LNCaP clone FGC (cell line): ENCODE measurements around the gene PTGER1.

Experiments
- DNase-seq: peaks from one replicate; pipeline ENCODE4 v3.0.0-alpha.2; 2011; ENCODE audit warnings: low read depth
- H3K4me3 ChIP-seq: 2 replicates; pipeline ENCODE4 v1.5.1; 2011; ENCODE audit warnings: mild to moderate bottlenecking, low read depth, low read length, control low read depth
- TF ChIP-seq, protein P1 (sequence below): IDR thresholded peaks from 2 replicates; pipeline ENCODE4 v1.5.1; 2012; ENCODE audit warnings: mild to moderate bottlenecking; ENCODE audit not compliant: control insufficient read depth, insufficient read depth; ENCODE audit errors: extremely low read depth

PTGER1 gene

DNA sequence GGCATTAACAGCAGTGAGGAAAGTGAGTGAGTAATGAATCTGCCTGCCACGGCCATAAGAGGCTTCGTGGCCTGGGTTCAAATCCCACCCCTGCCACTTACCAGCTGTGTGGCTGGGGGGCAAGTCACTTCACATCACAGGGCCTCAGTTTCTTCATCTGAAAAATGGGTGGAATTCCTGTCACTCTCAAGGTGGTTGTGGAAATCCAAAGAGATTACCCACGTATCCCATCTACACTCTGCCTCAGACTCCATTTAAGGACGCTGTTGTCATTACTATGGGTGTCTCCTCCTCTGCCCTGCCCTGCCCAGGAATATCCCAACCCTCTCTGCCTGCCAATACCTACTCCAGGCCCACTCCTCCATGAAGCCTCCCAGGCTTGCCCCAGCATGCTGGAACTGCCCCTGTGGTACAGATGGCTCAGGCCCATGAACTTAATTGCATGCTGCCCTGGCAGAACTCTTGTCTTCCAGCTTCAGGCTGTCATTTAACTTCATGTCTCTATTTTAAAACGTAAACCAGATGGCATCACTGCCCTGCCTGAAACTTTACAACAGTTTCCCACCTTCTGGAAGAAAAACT, 17.7 kb upstream of the PTGER1 start:
- H3K4me3 ChIP-seq = no peak overlapping the region
- no peak for DNase-seq
- TF ChIP-seq, protein P1, sequence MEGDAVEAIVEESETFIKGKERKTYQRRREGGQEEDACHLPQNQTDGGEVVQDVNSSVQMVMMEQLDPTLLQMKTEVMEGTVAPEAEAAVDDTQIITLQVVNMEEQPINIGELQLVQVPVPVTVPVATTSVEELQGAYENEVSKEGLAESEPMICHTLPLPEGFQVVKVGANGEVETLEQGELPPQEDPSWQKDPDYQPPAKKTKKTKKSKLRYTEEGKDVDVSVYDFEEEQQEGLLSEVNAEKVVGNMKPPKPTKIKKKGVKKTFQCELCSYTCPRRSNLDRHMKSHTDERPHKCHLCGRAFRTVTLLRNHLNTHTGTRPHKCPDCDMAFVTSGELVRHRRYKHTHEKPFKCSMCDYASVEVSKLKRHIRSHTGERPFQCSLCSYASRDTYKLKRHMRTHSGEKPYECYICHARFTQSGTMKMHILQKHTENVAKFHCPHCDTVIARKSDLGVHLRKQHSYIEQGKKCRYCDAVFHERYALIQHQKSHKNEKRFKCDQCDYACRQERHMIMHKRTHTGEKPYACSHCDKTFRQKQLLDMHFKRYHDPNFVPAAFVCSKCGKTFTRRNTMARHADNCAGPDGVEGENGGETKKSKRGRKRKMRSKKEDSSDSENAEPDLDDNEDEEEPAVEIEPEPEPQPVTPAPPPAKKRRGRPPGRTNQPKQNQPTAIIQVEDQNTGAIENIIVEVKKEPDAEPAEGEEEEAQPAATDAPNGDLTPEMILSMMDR = no peak

DNA sequence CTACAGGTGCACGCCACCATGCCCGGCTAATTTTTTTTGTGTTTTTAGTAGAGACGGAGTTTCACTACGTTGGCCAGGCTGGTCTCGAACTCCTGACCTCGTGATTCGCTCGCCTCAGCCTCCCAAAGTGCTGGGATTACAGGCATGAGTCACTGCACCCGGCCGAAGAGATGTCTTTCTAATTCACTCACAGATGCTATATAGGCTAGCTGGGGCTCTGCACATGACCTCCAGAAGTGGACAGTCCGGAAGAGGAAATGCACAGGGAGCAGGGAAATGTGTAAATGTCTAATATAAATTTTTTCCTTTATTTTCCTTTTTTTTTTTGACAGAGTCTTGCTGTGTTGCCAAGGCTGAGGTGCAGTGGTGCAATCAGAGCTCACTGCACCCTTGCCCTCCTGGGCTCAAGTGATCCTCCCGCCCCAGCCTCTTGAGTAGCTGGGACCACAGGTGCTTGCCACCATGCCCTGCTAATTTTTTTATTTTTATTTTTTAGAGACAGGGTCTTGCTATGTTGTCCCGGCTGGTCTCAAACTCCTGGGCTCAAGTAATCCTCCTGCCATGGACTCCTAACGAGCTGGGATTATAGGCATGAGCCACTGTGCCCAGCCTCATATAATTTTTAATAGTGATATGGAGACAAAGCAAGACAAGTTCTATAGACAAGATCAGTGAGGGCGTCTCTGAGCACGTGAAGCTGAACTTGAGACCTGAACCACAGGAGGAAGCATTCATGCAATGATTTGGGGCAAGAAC, 12.4 kb upstream of the PTGER1 start:
- DNase-seq = no peak

DNA sequence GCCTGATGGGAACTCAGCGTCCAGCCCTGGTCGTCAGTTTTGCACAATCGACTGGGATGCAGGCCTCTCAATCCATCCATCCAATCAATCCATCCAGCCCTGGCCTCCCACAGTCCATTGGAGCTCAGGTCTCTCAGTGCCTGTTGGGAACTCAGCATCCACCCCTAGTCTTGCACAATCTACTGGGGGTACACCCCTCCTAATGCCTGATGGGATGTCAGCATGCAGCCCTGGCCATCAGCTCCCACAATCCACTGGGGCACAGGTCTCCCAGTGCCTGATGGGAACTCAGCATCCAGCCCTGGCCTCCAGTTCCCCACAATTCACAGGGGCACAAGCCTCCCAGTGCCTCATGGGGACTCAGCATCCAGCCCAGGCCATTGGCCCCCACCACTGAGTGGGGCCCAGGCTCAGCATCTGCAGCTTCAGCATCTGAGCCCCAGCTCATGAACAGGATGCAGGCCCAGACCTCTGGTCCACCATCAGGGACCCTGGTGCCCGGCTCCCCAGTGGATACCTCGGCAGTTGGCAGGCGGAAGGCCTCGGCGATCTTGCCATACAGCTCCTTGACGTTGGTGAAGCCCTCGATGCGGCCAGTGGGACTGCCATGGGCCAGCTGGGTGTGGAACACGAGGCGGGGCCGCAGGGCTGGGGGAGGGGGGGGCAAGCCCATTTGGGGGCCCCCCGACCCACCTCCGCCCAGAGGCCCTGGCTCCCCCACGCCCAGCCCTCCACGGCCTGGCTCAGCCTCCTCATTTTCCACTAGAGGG, 7.2 kb upstream of the PTGER1 start:
- DNase-seq = no peak
- TF ChIP-seq, protein P1 = no peak
- no peak overlapping the region for H3K4me3 ChIP-seq

More for the DNA sequence above, 12.4 kb upstream of the PTGER1 start:
- TF ChIP-seq, protein P1 = no peak
- no peak overlapping the region for H3K4me3 ChIP-seq

DNA sequence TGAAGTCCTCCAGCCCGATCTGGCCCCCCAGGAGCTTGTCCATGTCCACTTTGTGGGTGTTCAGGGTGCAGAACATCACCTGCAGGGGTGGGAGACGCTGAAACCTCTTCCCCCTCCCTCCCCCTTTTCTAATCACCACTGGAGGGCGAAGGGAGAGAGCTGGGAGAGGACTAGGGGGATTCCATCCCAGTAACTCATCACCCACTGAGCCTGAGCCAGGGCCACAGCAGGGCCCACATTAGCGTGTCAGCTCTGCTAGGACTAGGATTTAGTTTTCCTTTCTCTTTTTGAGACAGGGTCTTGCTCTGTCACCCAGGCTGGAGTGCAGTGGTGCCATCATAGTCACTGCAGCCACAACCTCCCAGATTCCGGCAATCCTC, 5.5 kb upstream of the PTGER1 start:
- H3K4me3 ChIP-seq = no peak overlapping the region
- no peak for DNase-seq
- TF ChIP-seq, protein P1 = no peak

DNA sequence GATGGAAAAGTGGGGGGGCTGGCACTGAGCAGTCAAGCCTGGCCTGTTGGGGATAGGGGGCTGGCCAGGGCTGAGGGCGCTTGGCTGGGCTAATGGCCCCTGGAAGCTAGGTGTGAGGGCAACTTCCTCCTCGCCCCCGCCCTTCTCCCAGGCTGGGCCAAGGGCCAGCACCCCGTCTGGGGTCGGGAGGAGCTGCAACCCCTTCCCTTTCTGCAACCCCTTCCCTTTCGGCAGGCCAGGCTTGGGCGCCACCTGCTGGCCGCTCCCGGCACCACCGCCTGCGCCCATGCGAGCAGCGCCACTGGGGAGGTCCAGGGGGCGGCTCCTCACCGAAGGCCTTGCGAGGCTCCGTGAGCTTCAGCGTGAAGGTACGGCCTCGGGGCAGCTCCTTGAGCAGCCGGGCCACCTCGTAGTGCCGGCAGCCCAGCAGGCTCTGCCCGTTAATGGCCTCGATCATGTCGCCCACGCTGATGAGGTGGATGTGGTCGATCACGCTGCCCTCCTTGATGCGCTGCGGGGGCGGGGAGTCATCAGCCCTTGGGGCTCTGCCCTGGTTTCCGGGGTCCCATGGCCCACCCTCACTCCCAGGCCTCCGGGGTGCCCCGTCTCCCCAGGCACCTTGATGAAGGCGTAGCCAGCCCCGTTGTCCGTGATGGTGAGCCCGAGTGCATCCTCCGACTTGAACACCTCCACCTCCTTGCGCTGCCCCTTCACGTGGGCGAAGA, 5.0 kb upstream of the PTGER1 start:
- no peak for DNase-seq
- H3K4me3 ChIP-seq = no peak overlapping the region
- TF ChIP-seq, protein P1 = peak; percentile 80

DNA sequence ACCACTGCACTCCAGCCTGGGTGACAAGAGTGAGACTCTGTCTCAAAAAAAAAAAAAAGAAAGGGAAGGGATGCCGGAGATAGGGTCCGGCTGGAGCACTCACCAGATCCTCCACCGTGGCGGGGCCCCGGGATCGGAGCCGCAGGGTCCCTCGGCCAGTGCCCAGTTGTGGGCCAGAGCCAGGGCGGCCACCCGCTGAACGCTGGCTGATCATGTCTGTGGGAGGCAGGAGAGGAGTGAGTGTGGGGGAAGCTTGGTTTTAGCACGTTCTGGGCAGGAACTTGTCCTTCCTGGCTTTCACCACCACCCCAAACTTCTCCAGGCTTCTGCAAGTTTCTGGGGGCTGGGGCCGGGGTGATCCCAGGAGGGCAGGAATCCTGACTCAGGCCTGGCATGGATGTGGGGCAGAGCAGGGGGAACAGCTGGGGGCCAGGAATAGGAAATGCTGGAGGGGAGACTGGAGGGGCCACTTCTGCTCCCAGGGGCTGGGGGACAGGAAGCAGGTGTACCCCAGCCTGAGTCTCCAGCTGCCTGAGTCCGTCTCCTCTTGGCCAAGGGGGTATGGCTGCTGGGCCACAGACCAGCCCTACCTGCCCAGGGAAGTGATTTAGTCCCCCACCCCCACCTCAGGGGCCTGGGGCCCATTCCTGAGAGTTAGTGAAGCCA, 4.3 kb upstream of the PTGER1 start:
- no peak for DNase-seq
- TF ChIP-seq, protein P1 = no peak
- no peak overlapping the region for H3K4me3 ChIP-seq
